Endothelial cell of umbilical vein (primary cell): ENCODE results near the gene CENPU.

ENCODE experiments used
- CTCF ChIP-seq, 2 donors: IDR thresholded peaks; 1 replicate in 1 of 2; 2 replicates in 1 of 2; pipeline ENCODE4 v1.5.1; 2011; ENCODE audit warnings: low read length in 2 of 2, mild to moderate bottlenecking in 2 of 2, moderate library complexity in 2 of 2, control low read depth in 1 of 2, inconsistent platforms in 1 of 2, low read depth in 1 of 2; ENCODE audit not compliant: insufficient read depth in 1 of 2; ENCODE audit errors: extremely low read depth in 1 of 2
- EZH2 ChIP-seq: IDR thresholded peaks from 2 replicates; pipeline ENCODE4 v1.6.1; 2012; ENCODE audit warnings: borderline replicate concordance, low read depth, mild to moderate bottlenecking, moderate library complexity, low read length, inconsistent platforms; ENCODE audit not compliant: severe bottlenecking
- JUN ChIP-seq: IDR thresholded peaks from 2 replicates; pipeline ENCODE4 v1.6.1; 2011; ENCODE audit warnings: borderline replicate concordance, low read depth; ENCODE audit not compliant: insufficient read length, insufficient read depth
- POLR2A ChIP-seq: IDR thresholded peaks from 2 replicates; pipeline ENCODE4 v1.6.1; 2012; ENCODE audit warnings: low read depth, mild to moderate bottlenecking, control low read depth, low read length
- POLR2AphosphoS5 ChIP-seq: IDR thresholded peaks from 2 replicates; pipeline ENCODE4 v1.6.1; 2012; ENCODE audit warnings: low read depth, mild to moderate bottlenecking, control low read depth, low read length, moderate library complexity; ENCODE audit not compliant: insufficient read depth
- TF ChIP-seq, protein P1 (sequence below): IDR thresholded peaks from 2 replicates; pipeline ENCODE4 v1.6.1; 2011; ENCODE audit not compliant: insufficient read depth, insufficient read length

DNA sequence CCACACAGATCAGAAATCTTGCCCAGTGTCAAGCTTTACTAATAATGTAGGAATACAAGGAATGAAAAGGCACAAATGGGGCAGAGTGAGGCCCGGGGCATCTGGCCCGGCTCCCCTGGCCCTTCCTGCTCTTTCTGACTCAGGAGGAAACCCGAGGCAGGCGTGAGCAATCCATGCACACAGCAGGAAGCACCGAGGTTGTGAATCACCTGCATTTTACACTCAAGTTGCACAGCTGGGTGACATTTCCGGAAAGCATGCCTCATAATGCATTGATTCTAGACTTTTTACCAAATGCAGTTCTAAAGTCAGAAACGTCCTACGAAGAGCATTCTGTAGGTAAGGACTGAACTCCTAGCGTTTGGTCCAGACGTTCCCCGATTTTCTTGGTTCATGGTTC is 45.4 kb downstream of the CENPU start:
- peak; percentile 98 for TF ChIP-seq POLR2AphosphoS5
- peak; percentile 54 for TF ChIP-seq POLR2A
- no peak for TF ChIP-seq CTCF (IDR thresholded peaks at IDR 0.05; ENCODE audit: extremely low read depth in 1 of 2, insufficient read depth in 1 of 2, low read depth in 1 of 2, low read length in 2 of 2)
- TF ChIP-seq EZH2: no peak
- peak; percentile 94 for TF ChIP-seq JUN
- TF ChIP-seq, protein P1, sequence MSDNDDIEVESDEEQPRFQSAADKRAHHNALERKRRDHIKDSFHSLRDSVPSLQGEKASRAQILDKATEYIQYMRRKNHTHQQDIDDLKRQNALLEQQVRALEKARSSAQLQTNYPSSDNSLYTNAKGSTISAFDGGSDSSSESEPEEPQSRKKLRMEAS: peak; percentile 31
